ENCODE measurements around the gene PARD3B.

DNA sequence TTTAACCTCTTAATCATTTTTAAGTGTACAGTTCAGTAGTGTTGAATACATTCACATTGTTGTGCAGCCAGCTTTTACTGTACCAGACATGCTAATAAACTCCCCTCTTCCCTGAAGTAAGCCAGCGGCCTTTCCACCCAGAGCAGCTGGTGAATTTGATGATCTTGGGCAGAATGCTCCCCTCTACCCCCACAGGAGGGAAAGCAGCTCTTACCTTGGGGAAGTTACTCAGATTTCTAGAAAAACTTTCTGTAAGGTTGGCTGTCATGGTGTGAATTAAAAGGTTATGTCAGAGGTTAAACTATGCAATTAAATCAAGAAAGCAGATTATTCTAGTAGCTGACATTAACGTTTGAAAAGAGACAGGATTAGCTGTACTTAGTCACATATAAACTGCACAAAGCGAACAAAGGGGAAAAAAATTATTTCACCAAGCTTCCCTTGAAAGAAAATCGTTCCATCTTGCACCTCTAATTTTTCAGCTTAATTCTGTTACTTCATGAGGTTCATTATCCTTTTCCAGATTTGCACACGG, 738.5 kb downstream of the PARD3B start:
- no peak for TF ChIP-seq EZH2 (IDR thresholded peaks at IDR 0.05; ENCODE audit: borderline replicate concordance, low read depth, low read length, severe bottlenecking)
- TF ChIP-seq, protein P1, sequence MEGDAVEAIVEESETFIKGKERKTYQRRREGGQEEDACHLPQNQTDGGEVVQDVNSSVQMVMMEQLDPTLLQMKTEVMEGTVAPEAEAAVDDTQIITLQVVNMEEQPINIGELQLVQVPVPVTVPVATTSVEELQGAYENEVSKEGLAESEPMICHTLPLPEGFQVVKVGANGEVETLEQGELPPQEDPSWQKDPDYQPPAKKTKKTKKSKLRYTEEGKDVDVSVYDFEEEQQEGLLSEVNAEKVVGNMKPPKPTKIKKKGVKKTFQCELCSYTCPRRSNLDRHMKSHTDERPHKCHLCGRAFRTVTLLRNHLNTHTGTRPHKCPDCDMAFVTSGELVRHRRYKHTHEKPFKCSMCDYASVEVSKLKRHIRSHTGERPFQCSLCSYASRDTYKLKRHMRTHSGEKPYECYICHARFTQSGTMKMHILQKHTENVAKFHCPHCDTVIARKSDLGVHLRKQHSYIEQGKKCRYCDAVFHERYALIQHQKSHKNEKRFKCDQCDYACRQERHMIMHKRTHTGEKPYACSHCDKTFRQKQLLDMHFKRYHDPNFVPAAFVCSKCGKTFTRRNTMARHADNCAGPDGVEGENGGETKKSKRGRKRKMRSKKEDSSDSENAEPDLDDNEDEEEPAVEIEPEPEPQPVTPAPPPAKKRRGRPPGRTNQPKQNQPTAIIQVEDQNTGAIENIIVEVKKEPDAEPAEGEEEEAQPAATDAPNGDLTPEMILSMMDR (IDR thresholded peaks at IDR 0.05; ENCODE audit: borderline replicate concordance, extremely low read depth, low read length, poor library complexity, severe bottlenecking) = no peak

All from DND-41 (cell line).